Subcutaneous adipose tissue (tissue), 4 donors: Measurements from ENCODE around the gene PLCG2. TPM values are rescaled to one million over a fixed set of nuclear protein-coding genes. Genes with fewer than 3 reads are reported as not detected.

ENCODE experiments used
- total RNA-seq, 4 donors: library from RNA; depleted of rRNA; stranded (reverse); fragments of >200 nt; gene quantifications; one replicate each; pipeline ENCODE4 v1.1.0, GENCODE V29; 2016
- TF ChIP-seq, protein P1 (sequence below): fragments of 450-650 bp; IDR thresholded peaks from one replicate; pipeline ENCODE4 v1.5.1; 2016; ENCODE audit warnings: low read depth, mild to moderate bottlenecking, control low read depth, antibody characterized with exemption, moderate library complexity

PLCG2 gene
- total RNA-seq, 4 donors from 2014 or later: 19.8 to 34.9 (median 23.8) TPM

DNA sequence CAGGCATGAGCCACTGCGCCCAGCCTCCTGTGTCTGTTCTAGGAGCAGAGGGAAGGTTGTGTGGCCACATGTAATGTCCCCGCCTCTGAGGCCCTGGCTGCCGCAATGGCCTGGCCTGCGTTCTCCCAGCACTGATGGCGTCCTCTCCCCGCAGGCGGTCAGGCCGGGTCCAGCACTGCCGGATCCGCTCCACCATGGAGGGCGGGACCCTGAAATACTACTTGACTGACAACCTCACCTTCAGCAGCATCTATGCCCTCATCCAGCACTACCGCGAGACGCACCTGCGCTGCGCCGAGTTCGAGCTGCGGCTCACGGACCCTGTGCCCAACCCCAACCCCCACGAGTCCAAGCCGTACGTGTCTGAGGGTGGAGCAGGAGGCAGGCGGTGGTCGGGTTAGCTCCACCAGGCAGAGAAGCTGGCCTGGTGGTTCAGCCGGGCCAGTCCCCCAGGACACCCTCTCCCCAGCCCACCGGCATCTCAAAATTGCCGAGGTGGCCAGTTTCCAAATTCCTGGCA lies 131.3 kb downstream of the PLCG2 start:
- TF ChIP-seq, protein P1, sequence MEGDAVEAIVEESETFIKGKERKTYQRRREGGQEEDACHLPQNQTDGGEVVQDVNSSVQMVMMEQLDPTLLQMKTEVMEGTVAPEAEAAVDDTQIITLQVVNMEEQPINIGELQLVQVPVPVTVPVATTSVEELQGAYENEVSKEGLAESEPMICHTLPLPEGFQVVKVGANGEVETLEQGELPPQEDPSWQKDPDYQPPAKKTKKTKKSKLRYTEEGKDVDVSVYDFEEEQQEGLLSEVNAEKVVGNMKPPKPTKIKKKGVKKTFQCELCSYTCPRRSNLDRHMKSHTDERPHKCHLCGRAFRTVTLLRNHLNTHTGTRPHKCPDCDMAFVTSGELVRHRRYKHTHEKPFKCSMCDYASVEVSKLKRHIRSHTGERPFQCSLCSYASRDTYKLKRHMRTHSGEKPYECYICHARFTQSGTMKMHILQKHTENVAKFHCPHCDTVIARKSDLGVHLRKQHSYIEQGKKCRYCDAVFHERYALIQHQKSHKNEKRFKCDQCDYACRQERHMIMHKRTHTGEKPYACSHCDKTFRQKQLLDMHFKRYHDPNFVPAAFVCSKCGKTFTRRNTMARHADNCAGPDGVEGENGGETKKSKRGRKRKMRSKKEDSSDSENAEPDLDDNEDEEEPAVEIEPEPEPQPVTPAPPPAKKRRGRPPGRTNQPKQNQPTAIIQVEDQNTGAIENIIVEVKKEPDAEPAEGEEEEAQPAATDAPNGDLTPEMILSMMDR: no peak

DNA sequence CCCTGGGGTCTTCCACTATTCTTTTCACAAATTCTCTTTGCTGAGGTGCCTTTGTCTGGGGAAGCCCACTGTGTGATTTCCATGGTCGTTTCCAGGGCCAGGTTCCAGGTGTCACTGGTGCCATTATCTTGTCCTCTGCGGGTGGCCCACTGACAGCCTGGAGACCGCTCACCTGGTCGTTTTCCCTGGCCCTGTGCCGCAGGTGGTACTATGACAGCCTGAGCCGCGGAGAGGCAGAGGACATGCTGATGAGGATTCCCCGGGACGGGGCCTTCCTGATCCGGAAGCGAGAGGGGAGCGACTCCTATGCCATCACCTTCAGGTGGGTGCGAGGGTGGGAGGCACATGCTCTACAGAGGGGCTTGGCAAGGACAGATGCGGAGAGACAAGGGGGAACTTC lies 133.3 kb downstream of the PLCG2 start:
- TF ChIP-seq, protein P1: no peak

DNA sequence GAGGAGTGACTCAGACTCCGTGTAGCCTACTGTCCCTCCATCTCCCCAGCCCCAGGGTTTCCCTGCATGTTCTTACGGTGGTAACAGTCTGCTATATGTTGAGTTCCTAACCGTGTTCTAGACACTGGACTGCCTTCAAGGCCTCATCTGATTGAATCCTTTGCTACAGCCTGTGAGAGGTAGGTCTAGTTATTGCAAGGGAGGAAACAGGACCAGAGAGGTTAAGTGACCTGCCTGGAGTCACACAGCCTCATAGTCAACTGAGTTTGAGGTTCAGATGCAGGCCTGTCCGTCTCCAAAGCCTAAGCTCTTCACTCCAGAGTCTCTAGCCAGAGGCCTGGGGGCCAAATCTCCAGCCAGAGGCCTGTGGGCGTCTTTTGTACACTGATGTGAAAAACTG lies 134.1 kb downstream of the PLCG2 start:
- TF ChIP-seq, protein P1: no peak

DNA sequence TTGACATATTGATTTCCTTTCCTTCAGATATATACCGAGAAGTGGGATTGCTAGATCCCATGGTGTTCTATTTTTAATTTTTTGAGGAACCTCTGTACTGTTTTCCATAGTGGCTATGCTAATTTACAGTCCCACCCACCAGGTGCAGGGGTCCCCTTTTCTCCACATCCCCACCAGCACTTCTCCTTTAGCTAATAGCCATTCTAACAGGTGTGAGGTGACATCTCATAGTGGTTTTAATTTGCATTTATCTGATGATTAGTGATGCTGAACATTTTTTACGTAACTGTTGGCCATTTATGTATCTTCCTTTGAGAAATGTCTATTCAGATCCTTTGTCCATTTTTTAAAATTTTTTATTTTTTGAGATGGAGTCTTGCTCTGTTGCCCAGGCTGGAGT lies 138.3 kb downstream of the PLCG2 start:
- TF ChIP-seq, protein P1: no peak

DNA sequence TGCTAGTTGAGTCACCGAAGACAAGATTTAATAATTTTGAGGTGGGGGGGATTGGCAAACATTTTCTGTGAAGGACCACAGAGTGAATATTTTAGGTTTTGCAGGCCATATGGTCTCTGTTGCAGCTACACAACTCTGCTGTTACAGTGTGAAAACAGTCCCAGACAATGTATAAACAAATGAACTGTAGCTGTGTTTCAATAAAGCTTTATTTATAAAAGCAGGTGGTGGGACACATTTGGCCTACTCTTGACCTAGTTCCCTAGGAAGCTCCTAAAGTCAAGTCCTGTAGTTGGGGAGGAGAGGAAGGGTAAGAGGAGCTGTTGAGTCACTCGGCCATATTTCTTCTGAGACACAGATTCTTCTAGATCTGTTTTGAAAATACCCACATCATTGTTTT lies 139.8 kb downstream of the PLCG2 start:
- TF ChIP-seq, protein P1: no peak

DNA sequence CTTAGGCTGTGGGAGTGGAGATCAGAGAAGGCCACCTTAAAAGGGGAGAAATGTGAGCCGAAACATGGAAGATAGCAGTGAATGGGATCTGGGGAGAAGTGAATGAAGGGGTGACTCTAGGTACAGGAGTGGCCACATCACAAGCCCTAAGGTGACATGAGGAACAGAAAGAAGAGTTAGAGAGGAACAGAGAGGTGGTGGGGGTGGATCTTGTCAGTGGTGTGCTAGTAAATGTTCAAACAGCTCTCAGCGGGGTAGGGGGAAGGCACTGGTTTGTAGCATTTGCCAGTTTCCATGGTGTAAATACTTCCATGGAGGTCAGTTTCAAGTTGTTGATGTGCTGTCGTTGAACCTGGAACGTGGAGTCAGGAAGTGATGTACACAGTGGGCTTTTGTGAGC lies 141.4 kb downstream of the PLCG2 start:
- TF ChIP-seq, protein P1: no peak

DNA sequence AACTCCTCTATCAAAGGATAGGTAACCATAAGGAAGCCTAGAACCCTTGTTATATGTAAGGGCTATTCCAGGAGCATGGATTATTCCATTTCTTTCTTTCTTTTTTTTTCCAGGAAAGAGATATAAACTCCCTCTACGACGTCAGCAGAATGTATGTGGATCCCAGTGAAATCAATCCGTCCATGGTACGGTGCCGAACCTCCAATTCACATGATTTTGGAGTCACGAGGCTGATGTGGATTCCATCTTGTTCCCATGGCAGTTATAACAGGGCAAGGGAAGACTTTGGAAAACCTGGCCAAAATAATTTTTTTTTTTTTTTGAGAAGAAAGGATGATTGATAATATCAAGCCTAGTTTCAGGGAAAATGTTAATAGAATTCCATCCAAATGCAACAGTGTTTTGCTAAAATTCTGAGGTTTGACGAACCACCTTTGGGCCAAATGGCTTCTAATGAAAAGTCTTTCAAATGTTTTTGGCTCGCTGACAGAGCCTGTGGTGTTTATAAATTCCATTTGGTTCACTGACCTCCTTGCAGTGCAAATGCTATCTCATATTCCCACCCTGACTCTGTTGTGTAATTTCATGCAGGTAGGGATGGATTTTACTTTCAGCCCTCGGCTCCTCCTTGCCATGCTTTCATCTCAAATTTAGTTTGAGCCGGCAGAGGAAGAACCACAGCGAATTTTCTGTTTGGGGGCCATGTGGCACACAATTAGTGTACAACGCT lies 142.2 kb downstream of the PLCG2 start:
- TF ChIP-seq, protein P1: no peak
